HG03066 (cell line): ENCODE data around the gene IL15RA.
"Not testable (repeated sequence)": the region's sequence is repeated elsewhere in the genome, so short reads cannot be mapped to it uniquely, and the experiment has no call there.

ENCODE experiments used
- ATAC-seq: cut with Tn5 transposase; IDR thresholded peaks from one replicate; pipeline ENCODE4 v1.9.1; 2021; ENCODE audit warnings: low read depth; ENCODE audit not compliant: unreplicated experiment

IL15RA gene

GRCh38 chr10:5953676-5954075, 23.7 kb downstream of the IL15RA start:
- ATAC-seq, result no peak

DNA sequence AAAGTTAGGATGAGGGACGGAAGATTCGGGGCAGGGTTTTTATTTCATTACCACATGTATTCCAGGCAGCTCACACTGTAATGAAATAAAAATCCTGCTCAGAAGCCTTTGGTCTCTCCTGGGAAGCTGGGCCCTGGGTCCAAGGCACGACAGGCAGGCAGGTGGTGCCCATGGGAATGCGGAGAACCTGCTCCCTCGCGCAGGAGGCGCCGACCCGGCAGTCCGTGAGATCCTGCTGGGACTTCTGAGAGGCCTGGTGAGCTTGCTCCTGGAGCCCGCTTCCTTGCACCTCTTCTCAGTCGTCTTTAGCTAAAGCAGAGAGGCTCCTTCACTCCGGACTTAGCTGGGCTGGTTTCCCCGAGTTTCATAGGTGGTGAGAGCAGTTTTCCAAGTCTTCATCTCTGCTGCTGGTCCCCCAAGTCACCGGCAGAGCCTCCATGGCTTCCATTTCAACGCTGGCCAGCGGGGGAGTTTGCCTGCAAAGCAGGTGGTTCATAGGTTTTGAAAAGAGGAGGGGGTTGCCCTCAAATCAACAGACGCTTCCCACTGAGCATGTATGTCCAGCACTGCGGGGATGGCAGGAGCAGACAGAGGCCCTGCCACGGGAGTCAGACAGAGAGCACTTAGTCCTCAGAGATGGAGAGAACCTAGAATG, 24.5 kb downstream of the IL15RA start:
- ATAC-seq, result no peak

- no peak for ATAC-seq
Observed at GRCh38 chr10:5951721-5952407, 25.5 kb downstream of the IL15RA start.

DNA sequence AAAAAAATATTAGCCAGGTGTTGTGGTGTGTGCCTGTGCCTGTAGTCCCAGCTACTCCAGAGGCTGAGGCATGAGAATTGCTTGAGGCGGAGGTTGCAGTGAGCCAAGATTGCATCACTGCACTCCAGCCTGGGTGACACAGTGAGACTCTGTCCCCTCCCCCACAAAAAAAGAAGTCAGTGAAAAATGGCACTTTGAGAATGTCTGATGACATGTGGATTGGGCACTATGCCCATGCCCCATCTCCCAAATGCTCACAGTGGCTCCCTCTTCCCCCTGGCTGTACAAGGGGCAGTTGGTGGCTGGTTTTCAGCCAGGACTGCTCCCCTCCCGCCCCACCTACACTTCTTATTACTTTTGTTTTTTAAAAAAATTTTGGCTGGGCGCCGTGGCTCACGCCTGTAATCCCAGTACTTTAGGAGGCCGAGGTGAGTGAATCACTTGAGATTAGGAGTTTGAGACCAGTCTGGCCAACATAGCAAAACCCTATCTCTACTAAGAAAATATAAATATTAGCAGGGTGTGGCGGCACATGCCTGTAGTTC, 26.1 kb downstream of the IL15RA start:
- ATAC-seq, result no peak

DNA sequence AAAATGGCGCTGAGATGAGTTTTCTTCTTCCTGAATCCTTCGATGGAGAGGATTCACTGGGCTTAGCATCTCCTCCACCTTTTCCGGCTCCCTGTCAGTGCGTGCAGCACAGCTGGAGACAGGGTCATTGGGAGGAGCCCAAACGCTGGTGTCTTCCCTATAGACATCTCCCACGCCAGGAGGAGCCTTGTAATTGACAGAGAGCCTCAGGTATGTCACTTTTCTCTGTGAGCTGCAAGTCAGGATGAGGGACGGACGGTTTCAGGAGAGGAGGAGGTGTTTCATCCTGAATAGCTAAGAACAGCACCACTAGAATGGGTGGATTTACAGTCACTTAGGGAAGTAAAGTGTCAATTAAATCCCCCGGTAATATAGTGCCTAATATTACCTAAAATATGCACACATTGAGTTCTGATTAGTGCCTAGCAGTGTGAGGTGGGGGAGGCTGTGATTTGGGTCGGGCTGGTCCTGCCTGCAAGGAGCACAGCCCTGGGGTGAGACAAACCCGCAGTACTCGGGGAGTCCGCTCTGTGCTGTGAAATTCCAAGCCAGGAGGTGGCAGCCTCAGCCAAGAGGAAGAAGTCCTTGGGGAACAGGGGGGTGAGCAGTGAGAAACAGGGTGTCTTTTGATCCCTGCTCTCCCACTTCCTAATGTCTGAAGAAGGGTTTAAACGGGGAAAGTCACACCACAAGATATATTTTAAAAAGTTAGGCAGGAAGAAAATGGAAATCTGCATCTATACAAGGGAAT, 28.2 kb downstream of the IL15RA start:
- ATAC-seq, result no peak

- no peak for ATAC-seq
Observed at GRCh38 chr10:5948208-5948585, 29.1 kb downstream of the IL15RA start.

GRCh38 chr10:5947471-5948207, 29.7 kb downstream of the IL15RA start:
- ATAC-seq, result no peak

- ATAC-seq, result no peak
Observed at GRCh38 chr10:5946786-5947185, 30.6 kb downstream of the IL15RA start.

GRCh38 chr10:5946419-5946775, 30.9 kb downstream of the IL15RA start:
- not testable (repeated sequence) for ATAC-seq

- ATAC-seq, result no peak
Observed at GRCh38 chr10:5945561-5946418, 31.6 kb downstream of the IL15RA start.

DNA sequence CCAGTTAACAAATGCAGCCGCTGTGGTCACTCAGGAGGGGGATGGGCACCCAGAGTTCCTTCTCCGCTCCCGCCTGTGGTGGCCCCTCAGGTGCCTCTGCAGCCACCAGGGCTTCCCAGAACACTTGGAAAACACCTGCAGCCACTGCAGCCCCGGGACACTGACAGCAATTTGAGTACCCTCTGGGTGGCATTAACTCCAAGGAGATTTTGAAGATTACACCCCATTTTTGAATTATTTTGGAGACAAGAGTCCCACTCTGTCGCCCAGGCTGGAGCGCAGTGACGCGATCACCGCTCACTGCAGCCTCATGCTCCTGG, 32.2 kb downstream of the IL15RA start:
- no peak for ATAC-seq

GRCh38 chr10:5944389-5945189, 32.8 kb downstream of the IL15RA start:
- no peak for ATAC-seq

GRCh38 chr10:5943536-5943935, 33.8 kb downstream of the IL15RA start:
- no peak for ATAC-seq

DNA sequence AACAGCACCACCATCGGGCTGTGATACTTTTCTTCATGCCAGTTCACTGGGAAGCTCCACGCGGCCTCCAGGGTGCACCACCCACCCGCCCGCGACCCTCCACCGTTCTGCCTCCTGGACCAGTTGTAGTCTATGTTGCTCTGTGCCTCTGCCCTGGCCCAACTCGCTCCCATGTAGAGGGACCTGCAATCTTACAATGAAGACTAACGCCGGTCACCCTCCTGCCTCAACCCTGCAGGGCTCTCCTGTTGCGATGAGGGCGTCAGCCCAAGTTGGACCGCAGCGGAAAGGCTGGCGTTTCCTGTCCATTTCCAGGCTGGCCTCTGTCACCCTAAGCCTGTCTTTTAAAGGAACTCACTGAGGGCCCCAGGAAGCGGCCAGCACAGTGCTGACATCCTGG, 34.9 kb downstream of the IL15RA start:
- ATAC-seq, result no peak

DNA sequence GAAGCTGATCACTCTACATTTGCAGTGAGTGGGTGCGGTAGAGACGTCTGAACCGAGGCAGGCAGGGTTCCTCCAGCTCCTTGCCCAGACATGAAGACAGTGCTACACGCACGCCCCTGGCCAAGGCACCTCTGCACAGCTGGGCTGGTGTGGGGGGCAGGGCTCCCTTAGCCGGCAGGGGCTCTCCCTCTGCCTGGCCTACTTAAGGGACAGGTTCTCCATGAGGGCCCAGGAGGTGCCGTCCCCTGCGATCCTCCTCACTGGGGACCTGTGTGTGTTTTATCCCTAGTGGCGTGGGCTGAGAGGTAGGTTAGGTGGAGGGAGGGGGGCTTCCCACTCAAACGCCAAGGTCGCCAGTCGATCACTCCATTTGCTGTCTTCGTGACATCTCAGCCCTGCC, 35.3 kb downstream of the IL15RA start:
- ATAC-seq, result no peak

- ATAC-seq, result no peak
Observed at GRCh38 chr10:5941579-5941978, 35.8 kb downstream of the IL15RA start.

DNA sequence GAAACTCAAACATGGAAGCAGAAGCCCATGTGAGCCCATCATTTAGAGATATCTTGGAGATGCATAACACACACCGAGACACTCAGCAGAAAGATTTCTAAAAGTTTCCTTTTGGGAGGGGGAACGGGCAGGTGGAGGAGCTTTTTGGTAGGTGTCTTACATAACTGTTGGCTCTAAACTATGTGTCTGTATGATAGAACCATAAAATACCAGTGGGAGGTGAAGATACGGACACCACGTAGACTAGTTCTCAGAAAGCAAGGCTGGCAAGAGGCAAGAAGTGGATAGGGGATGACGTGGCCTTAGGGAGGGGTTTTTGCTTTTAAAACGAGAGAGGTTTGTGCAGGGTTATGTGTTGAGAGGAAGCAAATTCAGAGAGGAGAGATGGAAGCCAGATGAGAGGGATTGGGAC, 36.5 kb downstream of the IL15RA start:
- no peak for ATAC-seq

- no peak for ATAC-seq
Observed at GRCh38 chr10:5938291-5938690, 39.1 kb downstream of the IL15RA start.

GRCh38 chr10:5937016-5937415, 40.3 kb downstream of the IL15RA start:
- ATAC-seq, result no peak
